Activated CD4-positive, alpha-beta T cell treated with anti-CD3 and anti-CD28 coated beads for 4 hours (primary cell): Measurements from ENCODE around the gene MICAL2.
A peak's percentile ranks its signal among the peaks of the same experiment; 100 is the strongest.

Source experiments
- DNase-seq, 2 donors: peaks; one replicate each; pipeline ENCODE4 v3.0.0-alpha.2; 2020

Gene MICAL2, protein sequence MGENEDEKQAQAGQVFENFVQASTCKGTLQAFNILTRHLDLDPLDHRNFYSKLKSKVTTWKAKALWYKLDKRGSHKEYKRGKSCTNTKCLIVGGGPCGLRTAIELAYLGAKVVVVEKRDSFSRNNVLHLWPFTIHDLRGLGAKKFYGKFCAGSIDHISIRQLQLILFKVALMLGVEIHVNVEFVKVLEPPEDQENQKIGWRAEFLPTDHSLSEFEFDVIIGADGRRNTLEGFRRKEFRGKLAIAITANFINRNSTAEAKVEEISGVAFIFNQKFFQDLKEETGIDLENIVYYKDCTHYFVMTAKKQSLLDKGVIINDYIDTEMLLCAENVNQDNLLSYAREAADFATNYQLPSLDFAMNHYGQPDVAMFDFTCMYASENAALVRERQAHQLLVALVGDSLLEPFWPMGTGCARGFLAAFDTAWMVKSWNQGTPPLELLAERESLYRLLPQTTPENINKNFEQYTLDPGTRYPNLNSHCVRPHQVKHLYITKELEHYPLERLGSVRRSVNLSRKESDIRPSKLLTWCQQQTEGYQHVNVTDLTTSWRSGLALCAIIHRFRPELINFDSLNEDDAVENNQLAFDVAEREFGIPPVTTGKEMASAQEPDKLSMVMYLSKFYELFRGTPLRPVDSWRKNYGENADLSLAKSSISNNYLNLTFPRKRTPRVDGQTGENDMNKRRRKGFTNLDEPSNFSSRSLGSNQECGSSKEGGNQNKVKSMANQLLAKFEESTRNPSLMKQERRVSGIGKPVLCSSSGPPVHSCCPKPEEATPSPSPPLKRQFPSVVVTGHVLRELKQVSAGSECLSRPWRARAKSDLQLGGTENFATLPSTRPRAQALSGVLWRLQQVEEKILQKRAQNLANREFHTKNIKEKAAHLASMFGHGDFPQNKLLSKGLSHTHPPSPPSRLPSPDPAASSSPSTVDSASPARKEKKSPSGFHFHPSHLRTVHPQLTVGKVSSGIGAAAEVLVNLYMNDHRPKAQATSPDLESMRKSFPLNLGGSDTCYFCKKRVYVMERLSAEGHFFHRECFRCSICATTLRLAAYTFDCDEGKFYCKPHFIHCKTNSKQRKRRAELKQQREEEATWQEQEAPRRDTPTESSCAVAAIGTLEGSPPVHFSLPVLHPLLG

DNA sequence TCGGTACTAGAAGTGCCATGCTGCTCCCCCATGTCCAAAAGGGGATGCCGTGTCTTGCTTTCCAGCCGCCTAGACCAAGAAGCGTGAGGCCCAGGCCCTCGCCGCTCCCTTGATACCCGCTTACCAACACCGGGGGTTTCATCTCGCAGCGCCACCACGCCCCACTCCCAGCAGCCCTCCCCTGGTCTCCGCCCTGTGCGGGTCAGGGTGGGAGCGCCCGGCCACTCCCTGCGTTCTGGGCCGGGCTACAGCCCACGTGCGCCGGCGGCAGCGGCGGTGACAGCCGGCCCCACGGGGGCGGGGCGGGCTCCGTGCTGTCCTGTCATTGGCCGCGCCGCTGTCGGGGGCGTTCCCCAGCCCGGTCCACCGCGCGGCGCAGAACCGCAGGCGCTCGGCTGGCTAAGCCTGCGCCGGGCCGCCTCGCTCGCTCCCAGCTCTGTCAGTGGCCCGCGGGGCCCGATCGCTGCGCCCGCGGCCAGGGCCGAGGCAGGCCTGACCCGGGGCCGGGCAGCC is at the start of gene MICAL2:
MICAL2 (plus strand) TSS at position 390 of the 513 bp plus-strand sequence. CDS start 51,566 bp downstream, outside the sequence.
- peak; percentile 75 to 82 for DNase-seq

DNA sequence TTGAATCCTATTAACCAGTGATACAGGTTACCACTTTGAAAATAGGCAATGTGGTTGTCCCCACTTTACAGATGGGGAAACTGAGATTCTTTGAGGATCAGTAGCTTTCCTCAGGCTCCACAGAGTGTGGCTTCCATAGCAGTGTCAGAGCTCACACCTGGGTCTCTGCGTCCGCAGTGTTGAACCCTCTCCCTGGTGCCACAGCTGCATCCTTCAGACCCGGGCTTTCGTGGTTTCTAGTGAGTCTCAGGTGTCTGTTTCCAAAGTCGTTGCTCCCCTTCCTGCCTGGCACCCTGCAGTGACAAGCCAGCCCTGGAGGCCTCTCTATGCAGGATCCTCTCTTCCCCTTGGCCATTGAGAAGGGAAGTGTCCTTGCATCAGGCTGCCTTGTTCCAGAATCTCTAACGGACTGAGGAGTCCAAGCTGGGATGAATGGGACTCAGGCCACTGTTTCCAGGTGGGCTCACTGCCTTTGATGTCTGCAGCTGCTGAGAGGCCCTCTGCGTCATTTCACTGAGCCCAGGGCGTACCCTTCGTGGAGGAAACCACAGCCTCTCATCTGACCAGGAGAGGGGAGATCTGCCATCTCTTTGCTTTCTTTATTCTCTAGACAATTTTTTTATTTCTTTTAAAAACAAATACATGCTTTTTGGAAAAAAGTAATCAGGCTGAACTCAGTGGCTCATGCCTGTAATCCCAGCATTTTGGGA is 48.4 kb upstream of the MICAL2 start:
- no peak for DNase-seq

DNA sequence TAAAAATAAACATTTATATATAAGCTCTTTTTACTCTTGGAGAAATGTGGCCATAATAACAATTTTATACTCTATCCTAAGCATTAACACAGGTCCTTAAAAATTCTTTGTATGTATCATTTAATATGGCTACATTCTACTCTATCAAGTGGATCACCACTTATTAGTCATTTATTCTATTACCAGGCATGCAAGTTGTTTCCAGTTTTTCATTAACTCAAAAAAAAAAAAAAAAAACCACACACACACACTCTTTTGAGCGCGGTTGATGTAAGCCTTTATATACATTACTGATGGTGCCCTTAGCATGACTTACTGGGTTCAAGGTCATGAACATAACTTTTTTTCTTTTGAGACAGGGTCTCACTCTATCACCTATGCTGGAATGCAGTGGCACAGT is 47.1 kb upstream of the MICAL2 start:
- no peak for DNase-seq

DNA sequence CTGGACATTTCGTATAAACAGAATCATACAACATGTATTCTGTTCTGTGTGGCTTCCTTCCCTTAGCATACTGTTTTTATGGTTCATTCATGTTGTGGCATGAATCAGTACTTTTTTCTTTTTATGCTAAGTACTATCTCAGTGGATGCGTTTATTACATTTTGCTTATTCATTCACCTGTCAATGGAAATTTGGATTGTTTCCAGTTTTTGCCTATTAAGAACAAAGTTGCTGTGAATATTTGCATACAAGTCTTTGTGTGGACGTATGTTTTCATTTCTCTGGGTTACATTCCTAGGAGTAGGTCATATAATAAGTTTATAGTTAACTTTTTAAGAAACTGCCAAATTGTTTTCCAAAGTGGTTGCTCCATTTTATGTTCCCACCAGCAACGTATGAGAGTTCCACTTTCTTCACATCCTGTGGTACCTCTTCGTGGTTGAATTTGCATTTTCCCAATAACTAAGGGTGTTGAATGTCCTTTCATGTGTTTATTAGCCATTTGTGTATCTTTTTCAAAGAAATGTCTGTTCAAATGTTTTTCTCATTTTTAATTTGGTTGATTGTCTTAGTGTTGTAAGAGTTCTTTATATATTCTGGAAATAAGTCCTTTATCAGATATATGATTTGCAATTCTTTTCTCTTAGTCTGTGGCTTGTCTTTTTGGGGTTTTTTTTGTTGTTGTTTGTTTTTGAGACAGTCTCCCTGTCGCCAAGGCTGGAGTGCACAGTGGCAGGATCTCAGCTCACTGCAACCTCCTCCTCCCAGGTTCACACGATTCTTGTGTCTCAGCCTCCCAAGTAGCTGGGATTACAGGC is 46.0 kb upstream of the MICAL2 start:
- no peak for DNase-seq

DNA sequence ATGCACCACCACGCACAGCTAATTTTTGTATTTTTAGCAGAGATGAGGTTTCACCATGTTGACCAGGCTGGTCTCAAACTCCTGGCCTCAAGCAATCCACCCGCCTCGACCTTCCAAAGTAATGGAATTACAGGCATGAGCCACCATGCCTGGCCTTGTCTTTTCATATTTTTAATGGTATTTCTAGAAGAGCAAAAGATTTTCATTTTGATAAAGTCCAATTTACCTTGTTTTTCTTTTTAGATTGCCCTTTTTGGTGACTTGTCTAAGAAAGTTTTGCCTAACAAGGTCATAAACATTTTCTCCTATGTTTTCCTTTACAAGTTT is 45.5 kb upstream of the MICAL2 start:
- DNase-seq, result no peak

DNA sequence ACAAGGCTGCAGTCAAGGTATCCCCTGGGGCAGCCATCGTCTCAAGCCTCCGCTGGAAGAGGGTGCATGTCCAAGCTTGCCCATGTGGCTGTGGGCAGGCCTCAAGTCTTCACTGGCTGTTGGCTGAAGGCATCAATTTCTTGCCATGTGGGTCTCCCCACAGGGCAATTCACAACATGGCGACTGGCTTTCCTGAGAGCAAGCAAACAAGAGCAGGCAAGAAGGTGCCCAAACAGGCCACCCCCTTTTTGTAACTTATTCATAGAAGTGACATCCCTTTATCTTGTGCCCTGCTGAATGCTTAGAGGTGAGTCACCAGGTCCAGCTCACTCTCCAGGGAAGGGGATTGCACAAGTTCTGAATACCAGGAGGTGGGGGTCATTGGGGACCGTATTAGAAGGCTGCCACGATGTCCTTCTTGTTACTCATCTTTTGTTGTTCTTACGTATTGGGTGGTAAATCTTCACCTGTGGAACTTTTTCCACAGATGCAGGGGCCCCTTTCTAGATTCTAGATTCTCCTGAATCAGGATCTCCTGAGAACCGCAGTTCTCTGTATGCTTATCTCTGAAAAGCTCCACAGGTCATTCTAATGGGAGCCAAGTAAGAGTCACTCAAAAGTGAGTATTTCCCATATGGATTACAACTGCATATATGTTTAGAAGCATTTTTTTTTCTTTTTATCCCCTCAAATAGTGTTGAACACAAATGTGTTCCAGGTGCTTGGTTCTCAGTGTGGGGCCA is 44.2 kb upstream of the MICAL2 start:
- DNase-seq, result no peak

DNA sequence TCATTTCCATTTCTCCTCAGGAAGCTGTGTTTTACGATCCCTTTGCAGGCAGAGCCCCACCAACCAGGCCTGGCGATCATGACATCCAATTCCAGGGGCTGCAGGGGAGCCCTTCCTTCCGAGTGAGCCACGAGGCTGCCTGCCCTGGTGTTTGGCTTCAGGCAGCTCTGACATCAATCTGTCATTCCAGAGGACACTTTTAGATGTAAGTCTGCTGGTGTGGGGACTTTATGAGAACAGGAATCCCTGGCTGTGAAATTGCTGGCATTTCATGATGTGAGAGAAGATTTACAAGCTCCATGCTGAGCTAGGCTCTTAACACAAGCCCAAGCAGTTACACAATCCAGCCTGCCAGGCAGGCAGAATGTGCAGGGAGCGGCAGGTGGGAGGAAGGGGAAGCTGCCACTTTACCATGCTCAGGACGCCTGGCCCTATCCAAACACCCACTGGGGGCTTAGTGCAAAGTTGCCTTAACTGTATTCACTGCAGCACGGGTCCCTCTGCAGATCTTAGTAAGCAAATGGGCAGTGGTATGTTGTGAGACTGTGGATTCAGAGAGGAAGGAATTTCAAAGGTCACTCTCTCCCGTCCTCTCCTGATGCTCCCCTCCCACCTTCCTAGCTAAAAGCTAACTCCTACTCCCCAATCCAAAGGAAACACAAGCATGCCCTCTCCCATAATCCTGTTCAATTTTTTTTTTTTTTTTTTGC is 43.4 kb upstream of the MICAL2 start:
- no peak for DNase-seq

DNA sequence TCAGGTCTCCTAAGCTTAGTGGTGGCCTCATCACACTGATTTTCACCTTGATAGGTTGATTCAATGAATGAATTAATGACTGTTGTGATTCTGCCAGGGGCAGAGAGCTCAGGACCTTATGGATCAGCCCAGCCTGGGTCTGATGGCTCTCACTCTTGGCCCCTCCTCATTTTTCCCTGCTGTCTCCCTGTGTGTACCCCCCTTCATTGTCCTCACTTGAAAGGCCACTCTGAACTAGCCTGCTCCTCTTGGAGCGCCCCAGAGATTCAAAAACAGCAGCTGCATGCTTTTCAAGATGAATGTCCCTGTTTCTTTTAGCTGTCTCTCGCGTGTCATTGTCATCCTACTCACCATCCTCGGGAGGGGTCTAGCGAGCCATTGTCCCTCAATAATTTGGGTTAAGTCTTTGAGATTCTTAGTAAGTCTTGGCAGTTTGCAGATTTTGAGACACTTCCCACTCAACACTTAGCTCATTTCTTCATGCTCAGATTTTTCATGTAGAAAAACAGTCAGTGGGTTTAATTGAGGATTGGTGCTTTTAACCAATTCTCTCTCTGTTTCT is 42.5 kb upstream of the MICAL2 start:
- DNase-seq, result no peak

DNA sequence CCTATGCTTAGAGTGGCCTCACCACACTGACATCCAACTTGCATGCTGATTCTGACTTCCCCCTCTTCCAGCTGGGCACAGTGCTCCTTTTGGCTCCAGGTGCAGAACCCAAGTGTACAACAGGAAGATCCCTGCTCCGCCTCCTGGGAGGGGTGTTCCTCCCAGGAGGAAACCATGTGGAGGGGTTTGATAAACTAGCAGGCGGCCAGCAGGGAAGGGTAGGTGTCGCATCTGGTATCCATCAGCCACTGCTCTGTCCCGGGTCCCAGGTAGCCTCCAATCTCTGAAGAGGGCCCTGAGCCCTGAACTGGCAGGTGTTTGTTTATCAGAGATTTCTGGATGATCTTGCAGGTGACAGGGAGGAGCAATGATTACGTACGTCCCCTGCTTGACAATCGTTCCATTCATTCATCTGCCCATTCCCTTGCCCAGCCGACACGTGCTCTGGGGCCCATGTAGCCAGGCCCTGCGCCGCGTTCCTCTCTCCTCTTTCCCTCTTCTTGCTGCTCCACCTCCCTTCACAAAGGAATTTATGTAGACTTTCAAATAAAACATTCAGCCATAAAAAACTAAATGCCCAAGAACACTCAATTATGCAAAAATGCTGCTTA is 41.2 kb upstream of the MICAL2 start:
- DNase-seq, result no peak

DNA sequence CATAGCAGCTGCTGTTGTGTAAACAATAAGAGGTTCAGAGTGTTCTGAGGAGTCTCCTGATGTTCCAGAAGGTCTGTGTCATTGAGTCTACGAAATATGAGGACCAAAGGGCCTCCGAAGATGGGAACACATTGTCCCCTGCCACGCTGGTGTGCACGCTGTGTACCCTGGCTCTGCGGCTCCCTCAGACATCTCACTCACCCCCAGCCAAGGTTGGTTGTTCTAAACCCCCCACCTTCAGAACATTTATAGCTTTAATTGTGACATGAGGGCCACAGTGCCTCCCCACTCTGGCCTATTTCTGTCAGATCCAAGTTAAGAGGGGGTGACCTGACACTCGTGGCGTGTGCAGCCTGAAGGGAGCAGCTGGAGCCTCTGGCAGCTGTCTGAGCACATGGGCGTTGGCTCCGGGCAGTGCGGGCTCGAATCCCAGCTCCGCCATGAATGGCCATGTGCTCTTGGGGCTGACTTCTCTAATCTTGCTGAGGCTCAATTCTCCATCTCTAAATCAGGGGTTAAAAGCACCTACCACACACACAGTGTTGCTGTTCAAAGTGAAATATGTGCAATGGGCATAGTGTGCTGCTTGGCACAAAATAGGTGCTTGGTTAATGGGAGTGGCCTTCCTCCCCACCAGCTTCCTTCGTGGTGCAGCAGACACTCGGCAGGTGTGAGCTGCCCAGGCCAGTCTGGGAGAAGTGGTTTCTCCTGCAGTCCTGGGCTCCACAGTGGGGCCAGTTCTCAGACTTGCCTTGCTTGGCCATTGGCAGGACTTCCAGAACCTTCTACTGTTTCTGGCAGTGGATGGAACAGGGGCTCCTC is 39.7 kb upstream of the MICAL2 start:
- no peak for DNase-seq

DNA sequence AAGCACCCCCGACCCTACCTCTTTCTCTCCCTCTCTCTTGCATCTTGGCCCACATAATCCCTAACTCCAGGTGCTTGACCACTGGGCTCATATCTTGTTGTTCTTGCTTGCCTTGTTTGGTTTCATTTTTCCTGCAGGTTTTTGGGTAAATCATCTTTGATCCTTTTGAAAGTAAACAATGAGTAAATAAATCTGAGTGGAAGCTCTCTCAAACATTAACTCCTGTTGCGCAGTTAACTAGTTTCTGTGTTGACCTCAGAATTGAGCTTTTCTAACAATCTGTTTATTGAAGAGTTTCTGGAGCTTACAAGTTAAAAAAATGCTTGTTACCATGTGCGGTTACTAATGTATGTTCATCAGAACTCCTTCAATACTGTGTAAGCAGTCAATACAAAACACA is 38.8 kb upstream of the MICAL2 start:
- DNase-seq, result no peak

DNA sequence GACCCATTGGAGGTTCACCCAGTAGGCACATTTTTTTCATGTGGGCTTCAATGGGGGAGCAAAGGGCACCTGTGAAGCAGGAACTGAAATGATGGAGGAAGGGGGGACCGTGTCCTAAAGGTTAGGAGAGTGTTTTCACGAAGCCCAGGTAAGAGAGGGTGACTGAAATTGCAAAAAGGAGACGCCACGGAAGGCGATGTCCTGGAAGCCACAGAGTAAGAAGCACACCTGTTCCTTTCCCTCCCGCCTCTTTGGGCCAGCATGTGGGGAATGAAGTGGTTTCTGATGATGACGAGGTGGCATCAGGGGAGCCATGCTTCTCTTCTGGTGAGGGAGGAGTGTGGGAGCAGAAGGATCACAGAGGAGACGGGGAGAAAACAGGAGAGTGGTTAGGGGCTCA is 37.0 kb upstream of the MICAL2 start:
- no peak for DNase-seq

DNA sequence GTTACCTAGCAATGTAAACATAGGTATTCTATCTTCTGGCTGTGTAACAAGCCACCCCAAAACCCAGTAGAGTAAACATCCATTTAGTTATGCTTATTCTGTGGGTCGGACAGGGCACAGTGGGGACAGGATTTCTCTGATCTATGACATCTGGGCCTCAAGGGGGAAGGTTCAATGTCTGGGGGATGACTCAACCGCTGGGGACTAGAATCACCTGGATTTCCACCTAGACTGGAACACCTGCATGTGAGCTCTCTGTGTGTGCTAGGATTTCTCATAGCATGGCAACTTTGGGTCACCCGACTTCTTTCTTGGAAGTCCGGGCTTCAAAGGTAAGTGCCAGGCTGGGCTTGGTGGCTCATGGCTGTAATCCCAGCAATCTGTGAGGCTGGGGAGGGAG is 36.5 kb upstream of the MICAL2 start:
- DNase-seq, result no peak

DNA sequence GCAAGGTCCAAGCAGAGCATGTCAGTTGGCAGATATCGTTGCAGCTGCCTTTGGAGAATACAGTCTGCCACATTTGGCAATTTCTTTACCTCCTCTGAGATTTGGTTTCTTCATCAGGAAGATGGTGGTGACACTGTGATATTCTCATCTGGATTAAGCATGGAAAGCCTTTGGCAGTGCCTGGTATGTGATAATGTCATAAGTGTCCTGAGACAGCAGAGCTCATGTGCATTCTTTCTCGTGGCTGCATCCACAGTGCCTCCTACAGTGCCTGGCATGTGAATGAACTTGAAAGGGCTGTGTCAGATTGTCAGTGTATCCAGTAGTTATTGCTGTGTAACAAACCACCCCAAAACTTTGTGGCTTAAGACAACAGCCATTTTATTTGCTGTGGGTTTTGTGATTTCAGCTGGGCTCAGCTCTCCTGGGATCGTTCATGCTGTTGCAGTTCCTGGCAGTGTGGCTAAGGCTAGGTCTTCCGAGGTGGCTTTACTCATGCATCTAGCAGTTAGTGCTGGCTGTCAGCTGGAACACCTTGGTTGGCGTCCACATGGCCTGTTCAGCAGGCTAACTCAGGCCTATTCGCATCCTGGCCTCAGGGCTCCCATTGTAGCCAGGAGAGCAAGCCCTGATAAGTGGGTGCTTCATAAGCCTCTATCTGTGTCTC is 35.7 kb upstream of the MICAL2 start:
- no peak for DNase-seq

DNA sequence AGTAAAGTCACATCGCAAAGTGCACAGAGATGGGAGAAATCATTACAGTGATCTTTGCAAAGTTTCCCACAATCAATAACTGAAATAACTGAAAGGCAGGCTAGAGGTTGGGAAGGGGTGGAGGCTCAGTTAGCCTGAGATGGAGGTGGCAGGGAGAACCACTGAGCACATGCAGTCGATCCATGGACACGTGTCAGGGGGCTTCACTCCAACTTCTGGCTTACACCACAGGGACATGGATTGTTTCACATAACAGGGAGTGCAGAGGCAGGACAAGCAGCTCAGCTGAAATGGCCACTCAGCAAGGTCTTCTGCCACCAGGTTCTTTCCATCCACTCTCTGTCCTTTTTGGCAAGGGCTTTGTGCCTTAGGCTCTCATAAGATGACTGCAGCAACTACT is 35.1 kb upstream of the MICAL2 start:
- DNase-seq, result no peak

DNA sequence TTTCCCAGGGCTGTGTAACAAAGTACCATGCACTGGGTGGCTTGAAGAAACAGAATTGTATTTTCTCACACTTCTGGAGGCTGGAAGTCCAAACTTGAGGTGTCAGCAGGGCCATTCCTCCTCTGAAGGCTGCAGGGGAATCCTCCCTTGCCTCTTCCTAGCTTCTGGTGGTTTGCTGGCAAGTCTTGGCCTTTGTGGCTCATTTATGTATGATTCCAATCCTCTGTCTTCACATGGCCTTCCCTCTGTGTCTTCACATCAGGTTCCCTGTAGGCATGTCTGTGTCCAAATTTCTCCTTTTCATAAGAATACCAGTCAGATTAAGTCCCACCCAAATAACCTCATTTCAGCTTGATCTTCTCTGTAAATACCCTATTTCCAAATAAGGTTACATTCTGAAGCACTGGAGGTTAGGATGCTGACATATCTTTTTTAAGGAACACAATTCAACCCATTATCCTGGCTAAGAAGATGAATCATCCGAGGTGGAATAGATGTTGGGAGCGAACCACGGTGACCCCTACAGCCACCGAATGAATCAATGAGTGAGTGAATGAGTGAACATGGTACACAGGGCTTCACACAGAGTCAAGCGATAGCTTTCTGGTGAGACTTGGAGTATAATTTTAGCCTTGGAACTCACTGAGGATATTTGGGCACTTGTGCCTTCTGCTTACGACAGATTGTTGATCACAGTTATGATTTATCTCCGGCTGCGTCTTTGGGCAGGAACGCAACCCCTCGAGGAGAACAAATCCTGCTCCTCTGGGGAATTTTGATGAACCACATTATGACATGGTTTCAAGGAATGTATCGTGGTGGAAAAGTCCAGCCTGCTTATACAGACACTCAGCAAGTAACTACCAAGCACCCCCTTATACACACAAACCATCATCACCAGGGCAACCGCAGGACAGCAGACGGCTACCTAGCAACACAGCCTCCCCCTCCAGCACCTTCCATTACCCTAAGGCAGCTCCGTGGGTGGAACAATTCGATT is 34.3 kb upstream of the MICAL2 start:
- DNase-seq, result no peak
